Suprapubic skin (tissue), 4 donors: ENCODE measurements around the gene MYH3. TPM values are rescaled to one million over a fixed set of nuclear protein-coding genes. Genes with fewer than 3 reads are reported as not detected.

Source experiments
- DNase-seq, 2 donors: peaks; one replicate each; pipeline ENCODE4 v3.0.0-alpha.2; 2019; ENCODE audit warnings: low spot score in 2 of 2
- H3K27ac ChIP-seq: fragments of 200-600 bp; sonication (generic); one replicate; pipeline ENCODE4 v1.5.1; 2019
- H3K27me3 ChIP-seq: fragments of 200-600 bp; sonication (generic); one replicate; pipeline ENCODE4 v1.5.1; 2019
- H3K36me3 ChIP-seq: fragments of 200-600 bp; sonication (generic); one replicate; pipeline ENCODE4 v1.5.1; 2019
- H3K4me1 ChIP-seq: fragments of 200-600 bp; sonication (generic); one replicate; pipeline ENCODE4 v1.5.1; 2019
- H3K4me3 ChIP-seq: fragments of 200-600 bp; sonication (generic); one replicate; pipeline ENCODE4 v1.5.1; 2019; ENCODE audit warnings: mild to moderate bottlenecking
- H3K9me3 ChIP-seq: fragments of 200-600 bp; sonication (generic); one replicate; pipeline ENCODE4 v1.5.1; 2019
- CTCF ChIP-seq, 2 donors: fragments of 200-600 bp in 1 of 2; fragments of 450-650 bp in 1 of 2; sonication (generic) in 1 of 2; IDR thresholded peaks; one replicate each; pipeline ENCODE4 v1.5.1; 2016 to 2019; ENCODE audit warnings: antibody characterized with exemption in 2 of 2, mild to moderate bottlenecking in 1 of 2, moderate library complexity in 1 of 2
- EP300 ChIP-seq: sonication (generic); formaldehyde crosslinking; IDR thresholded peaks from one replicate; pipeline ENCODE4 v1.6.1; 2017; ENCODE audit warnings: antibody characterized with exemption
- POLR2A ChIP-seq, 2 donors: fragments of 450-650 bp; IDR thresholded peaks; one replicate each; pipeline ENCODE4 v1.6.1; 2017; ENCODE audit warnings: antibody characterized with exemption in 2 of 2, mild to moderate bottlenecking in 2 of 2, moderate library complexity in 2 of 2
- POLR2AphosphoS5 ChIP-seq, 3 donors: sonication (generic); formaldehyde crosslinking; IDR thresholded peaks; one replicate each; pipeline ENCODE4 v1.6.1; 2017; ENCODE audit warnings: antibody characterized with exemption in 3 of 3
- WGBS: methylation state at CpG from one replicate; pipeline ENCODE4 v1.1.5; 2018; 5-methylcytosine and 5-hydroxymethylcytosine counted together
- total RNA-seq, 4 donors: library from RNA; depleted of rRNA; stranded (reverse); fragments of >200 nt; gene quantifications; one replicate each; pipeline ENCODE4 v1.1.0, GENCODE V29; 2016

Gene MYH3
- total RNA-seq, 4 donors from 2014 or later: 0.89 to 6.5 (median 1.1) TPM

GRCh38 chr17:10674704-10675103 is 17.6 kb upstream of the MYH3 start:
- H3K27me3 ChIP-seq: no peaks in the 10 kb centered on the region
- no peaks in the 10 kb centered on the region for H3K9me3 ChIP-seq
- H3K4me3 ChIP-seq: no peak overlapping the region
- peaks cover 37% of the 10 kb centered on the region for H3K36me3 ChIP-seq
- TF ChIP-seq EP300: no peak
- TF ChIP-seq POLR2AphosphoS5 (IDR thresholded peaks at IDR 0.05): no peak
- no peak for TF ChIP-seq POLR2A (IDR thresholded peaks at IDR 0.05)
- TF ChIP-seq CTCF (IDR thresholded peaks at IDR 0.05): no peak
- no peaks in the 10 kb centered on the region for H3K4me1 ChIP-seq
- no peak overlapping the region for H3K27ac ChIP-seq
- DNase-seq: no peak
- 93% methylated on average over 4 of the region's 4 CpGs for WGBS

- Histone ChIP-seq H3K27ac (no peak overlapping the region), H3K4me3 (no peak overlapping the region), H3K36me3 (peaks cover 25% of the 10 kb centered on the region), H3K4me1 (no peaks in the 10 kb centered on the region), H3K9me3 (no peaks in the 10 kb centered on the region), H3K27me3 (no peaks in the 10 kb centered on the region)
- TF ChIP-seq CTCF (IDR thresholded peaks at IDR 0.05): no peak
- 93% methylated on average over 12 of the region's 12 CpGs for WGBS
- DNase-seq: no peak
These were observed 16.2 kb upstream of the MYH3 start for GRCh38 chr17:10673312-10673711.

GRCh38 chr17:10668775-10669174 is 11.7 kb upstream of the MYH3 start:
- TF ChIP-seq CTCF (IDR thresholded peaks at IDR 0.05) (no peak), POLR2AphosphoS5 (IDR thresholded peaks at IDR 0.05) (no peak), POLR2A (IDR thresholded peaks at IDR 0.05) (no peak), EP300 (no peak)
- Histone ChIP-seq H3K27ac (no peak overlapping the region), H3K36me3 (no peaks in the 10 kb centered on the region), H3K27me3 (no peaks in the 10 kb centered on the region), H3K4me3 (no peak overlapping the region), H3K9me3 (no peaks in the 10 kb centered on the region), H3K4me1 (no peaks in the 10 kb centered on the region)
- 88% methylated on average over 1 of the region's 1 CpG for WGBS
- no peak for DNase-seq

GRCh38 chr17:10666906-10667305 is 9.8 kb upstream of the MYH3 start:
- TF ChIP-seq CTCF (IDR thresholded peaks at IDR 0.05) (no peak), POLR2AphosphoS5 (IDR thresholded peaks at IDR 0.05) (no peak), POLR2A (IDR thresholded peaks at IDR 0.05) (no peak), EP300 (no peak)

GRCh38 chr17:10664571-10664970 is 7.5 kb upstream of the MYH3 start:
- H3K27ac ChIP-seq: no peak overlapping the region
- WGBS: 89% methylated on average over 9 of the region's 9 CpGs
- H3K9me3 ChIP-seq: no peaks in the 10 kb centered on the region
- no peak for TF ChIP-seq CTCF (IDR thresholded peaks at IDR 0.05)
- no peak for TF ChIP-seq POLR2A (IDR thresholded peaks at IDR 0.05)
- TF ChIP-seq EP300: no peak
- TF ChIP-seq POLR2AphosphoS5 (IDR thresholded peaks at IDR 0.05): no peak
- H3K36me3 ChIP-seq: no peaks in the 10 kb centered on the region
- H3K4me1 ChIP-seq: no peaks in the 10 kb centered on the region
- no peaks in the 10 kb centered on the region for H3K27me3 ChIP-seq
- no peak for DNase-seq
- no peak overlapping the region for H3K4me3 ChIP-seq

More at GRCh38 chr17:10666906-10667305, 9.8 kb upstream of the MYH3 start:
- no peak overlapping the region for H3K27ac ChIP-seq
- H3K27me3 ChIP-seq: no peaks in the 10 kb centered on the region
- 76% methylated on average over 5 of the region's 5 CpGs for WGBS
- DNase-seq: no peak
- no peaks in the 10 kb centered on the region for H3K36me3 ChIP-seq
- H3K4me1 ChIP-seq: no peaks in the 10 kb centered on the region
- H3K9me3 ChIP-seq: no peaks in the 10 kb centered on the region
- no peak overlapping the region for H3K4me3 ChIP-seq
